ENCODE measurements around the gene SH3PXD2A.

DNA sequence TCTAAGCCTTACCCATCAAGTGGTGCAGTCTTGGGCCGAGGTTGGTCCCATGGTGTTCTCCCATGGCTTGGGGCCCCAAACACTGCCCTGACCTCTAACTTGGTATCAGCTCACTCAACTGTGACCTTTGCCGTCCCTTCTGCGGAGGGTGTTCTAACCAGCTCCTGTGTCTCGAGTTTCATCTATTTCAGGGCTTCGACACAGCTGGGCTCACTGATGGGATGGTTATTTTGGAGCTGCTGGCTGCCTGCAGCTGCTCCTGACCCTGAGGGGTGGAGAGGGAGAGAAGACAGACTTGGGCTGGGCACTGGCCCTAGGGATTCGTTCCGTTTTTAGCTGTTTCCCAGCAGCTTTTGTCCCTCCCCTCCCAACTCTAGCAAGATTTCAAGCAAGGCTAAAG, 274.9 kb downstream of the SH3PXD2A start:
- TF ChIP-seq, protein P1, sequence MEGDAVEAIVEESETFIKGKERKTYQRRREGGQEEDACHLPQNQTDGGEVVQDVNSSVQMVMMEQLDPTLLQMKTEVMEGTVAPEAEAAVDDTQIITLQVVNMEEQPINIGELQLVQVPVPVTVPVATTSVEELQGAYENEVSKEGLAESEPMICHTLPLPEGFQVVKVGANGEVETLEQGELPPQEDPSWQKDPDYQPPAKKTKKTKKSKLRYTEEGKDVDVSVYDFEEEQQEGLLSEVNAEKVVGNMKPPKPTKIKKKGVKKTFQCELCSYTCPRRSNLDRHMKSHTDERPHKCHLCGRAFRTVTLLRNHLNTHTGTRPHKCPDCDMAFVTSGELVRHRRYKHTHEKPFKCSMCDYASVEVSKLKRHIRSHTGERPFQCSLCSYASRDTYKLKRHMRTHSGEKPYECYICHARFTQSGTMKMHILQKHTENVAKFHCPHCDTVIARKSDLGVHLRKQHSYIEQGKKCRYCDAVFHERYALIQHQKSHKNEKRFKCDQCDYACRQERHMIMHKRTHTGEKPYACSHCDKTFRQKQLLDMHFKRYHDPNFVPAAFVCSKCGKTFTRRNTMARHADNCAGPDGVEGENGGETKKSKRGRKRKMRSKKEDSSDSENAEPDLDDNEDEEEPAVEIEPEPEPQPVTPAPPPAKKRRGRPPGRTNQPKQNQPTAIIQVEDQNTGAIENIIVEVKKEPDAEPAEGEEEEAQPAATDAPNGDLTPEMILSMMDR (conservative IDR thresholded peaks at IDR 0.05; ENCODE audit: low read depth in 2 of 2) = no peak
- TF ChIP-seq, protein P2, sequence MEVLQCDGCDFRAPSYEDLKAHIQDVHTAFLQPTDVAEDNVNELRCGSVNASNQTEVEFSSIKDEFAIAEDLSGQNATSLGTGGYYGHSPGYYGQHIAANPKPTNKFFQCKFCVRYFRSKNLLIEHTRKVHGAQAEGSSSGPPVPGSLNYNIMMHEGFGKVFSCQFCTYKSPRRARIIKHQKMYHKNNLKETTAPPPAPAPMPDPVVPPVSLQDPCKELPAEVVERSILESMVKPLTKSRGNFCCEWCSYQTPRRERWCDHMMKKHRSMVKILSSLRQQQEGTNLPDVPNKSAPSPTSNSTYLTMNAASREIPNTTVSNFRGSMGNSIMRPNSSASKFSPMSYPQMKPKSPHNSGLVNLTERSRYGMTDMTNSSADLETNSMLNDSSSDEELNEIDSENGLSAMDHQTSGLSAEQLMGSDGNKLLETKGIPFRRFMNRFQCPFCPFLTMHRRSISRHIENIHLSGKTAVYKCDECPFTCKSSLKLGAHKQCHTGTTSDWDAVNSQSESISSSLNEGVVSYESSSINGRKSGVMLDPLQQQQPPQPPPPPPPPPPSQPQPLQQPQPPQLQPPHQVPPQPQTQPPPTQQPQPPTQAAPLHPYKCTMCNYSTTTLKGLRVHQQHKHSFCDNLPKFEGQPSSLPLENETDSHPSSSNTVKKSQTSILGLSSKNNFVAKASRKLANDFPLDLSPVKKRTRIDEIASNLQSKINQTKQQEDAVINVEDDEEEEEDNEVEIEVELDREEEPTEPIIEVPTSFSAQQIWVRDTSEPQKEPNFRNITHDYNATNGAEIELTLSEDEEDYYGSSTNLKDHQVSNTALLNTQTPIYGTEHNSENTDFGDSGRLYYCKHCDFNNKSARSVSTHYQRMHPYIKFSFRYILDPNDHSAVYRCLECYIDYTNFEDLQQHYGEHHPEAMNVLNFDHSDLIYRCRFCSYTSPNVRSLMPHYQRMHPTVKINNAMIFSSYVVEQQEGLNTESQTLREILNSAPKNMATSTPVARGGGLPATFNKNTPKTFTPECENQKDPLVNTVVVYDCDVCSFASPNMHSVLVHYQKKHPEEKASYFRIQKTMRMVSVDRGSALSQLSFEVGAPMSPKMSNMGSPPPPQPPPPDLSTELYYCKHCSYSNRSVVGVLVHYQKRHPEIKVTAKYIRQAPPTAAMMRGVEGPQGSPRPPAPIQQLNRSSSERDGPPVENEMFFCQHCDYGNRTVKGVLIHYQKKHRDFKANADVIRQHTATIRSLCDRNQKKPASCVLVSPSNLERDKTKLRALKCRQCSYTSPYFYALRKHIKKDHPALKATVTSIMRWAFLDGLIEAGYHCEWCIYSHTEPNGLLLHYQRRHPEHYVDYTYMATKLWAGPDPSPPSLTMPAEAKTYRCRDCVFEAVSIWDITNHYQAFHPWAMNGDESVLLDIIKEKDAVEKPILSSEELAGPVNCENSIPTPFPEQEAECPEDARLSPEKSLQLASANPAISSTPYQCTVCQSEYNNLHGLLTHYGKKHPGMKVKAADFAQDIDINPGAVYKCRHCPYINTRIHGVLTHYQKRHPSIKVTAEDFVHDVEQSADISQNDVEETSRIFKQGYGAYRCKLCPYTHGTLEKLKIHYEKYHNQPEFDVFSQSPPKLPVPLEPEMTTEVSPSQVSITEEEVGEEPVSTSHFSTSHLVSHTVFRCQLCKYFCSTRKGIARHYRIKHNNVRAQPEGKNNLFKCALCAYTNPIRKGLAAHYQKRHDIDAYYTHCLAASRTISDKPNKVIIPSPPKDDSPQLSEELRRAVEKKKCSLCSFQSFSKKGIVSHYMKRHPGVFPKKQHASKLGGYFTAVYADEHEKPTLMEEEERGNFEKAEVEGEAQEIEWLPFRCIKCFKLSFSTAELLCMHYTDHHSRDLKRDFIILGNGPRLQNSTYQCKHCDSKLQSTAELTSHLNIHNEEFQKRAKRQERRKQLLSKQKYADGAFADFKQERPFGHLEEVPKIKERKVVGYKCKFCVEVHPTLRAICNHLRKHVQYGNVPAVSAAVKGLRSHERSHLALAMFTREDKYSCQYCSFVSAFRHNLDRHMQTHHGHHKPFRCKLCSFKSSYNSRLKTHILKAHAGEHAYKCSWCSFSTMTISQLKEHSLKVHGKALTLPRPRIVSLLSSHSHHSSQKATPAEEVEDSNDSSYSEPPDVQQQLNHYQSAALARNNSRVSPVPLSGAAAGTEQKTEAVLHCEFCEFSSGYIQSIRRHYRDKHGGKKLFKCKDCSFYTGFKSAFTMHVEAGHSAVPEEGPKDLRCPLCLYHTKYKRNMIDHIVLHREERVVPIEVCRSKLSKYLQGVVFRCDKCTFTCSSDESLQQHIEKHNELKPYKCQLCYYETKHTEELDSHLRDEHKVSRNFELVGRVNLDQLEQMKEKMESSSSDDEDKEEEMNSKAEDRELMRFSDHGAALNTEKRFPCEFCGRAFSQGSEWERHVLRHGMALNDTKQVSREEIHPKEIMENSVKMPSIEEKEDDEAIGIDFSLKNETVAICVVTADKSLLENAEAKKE (CRISPR knock-in tag; IDR thresholded peaks at IDR 0.05) = no peak
- TF ChIP-seq, protein P3, sequence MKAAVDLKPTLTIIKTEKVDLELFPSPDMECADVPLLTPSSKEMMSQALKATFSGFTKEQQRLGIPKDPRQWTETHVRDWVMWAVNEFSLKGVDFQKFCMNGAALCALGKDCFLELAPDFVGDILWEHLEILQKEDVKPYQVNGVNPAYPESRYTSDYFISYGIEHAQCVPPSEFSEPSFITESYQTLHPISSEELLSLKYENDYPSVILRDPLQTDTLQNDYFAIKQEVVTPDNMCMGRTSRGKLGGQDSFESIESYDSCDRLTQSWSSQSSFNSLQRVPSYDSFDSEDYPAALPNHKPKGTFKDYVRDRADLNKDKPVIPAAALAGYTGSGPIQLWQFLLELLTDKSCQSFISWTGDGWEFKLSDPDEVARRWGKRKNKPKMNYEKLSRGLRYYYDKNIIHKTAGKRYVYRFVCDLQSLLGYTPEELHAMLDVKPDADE (IDR thresholded peaks at IDR 0.05) = no peak
- no peak for TF ChIP-seq POLR2AphosphoS5 (IDR thresholded peaks at IDR 0.05; ENCODE audit: low read depth)
